Psoas muscle (tissue), 8 donors: ENCODE data around the gene COASY. TPM values are rescaled to one million over a fixed set of nuclear protein-coding genes. Genes with fewer than 3 reads are reported as not detected.

Source experiments
- ATAC-seq, 4 donors: fragments of 200-7000 bp; cut with Tn5 transposase; one replicate each; pipeline ENCODE4 v1.9.1; 2020; ENCODE audit warnings: moderate library complexity in 3 of 4, mild to moderate bottlenecking in 2 of 4
- DNase-seq, 2 donors: peaks; one replicate each; pipeline ENCODE4 v3.0.0-alpha.2; 2020
- H3K27ac ChIP-seq: fragments of 200-600 bp; one replicate; pipeline ENCODE4 v1.8.0; 2022
- H3K27me3 ChIP-seq, 3 donors: fragments of 200-600 bp in 1 of 3; one replicate each; pipeline versions ENCODE4 v1.6.1 to v1.8.0; 2013 to 2022; ENCODE audit warnings: low read length in 2 of 3, mild to moderate bottlenecking in 2 of 3, moderate library complexity in 1 of 3; ENCODE audit not compliant: insufficient read depth in 3 of 3
- H3K36me3 ChIP-seq, 2 donors: fragments of 200-600 bp in 1 of 2; one replicate each; pipeline versions ENCODE4 v1.6.1 to v1.8.0; 2013 to 2022; ENCODE audit warnings: low read depth in 1 of 2, mild to moderate bottlenecking in 1 of 2, moderate library complexity in 1 of 2; ENCODE audit not compliant: insufficient read depth in 1 of 2
- H3K4me1 ChIP-seq: fragments of 200-600 bp; one replicate; pipeline ENCODE4 v1.8.0; 2022
- H3K4me3 ChIP-seq: fragments of 200-600 bp; one replicate; pipeline ENCODE4 v1.8.0; 2022; ENCODE audit warnings: mild to moderate bottlenecking
- H3K9me3 ChIP-seq: fragments of 200-600 bp; one replicate; pipeline ENCODE4 v1.8.0; 2022
- CTCF ChIP-seq: fragments of 200-600 bp; IDR thresholded peaks from one replicate; pipeline ENCODE4 v1.8.0; 2022; ENCODE audit warnings: antibody characterized with exemption
- WGBS, 3 donors: extraction: QIAGEN DNeasy Blood & Tissue Kit; methylation state at CpG; one replicate each; pipeline versions ENCODE4 v1.1.6 to v1.1.7; 2013; 5-methylcytosine and 5-hydroxymethylcytosine counted together
- intact Hi-C, 2 donors: fragments of 100-400 bp; cut with DNase I; formaldehyde crosslinking; loops; one replicate each; pipeline versions ENCODE4 v1.11.0 to v1.14.2; 2022
- polyA plus RNA-seq, 3 donors: library from polyadenylated mRNA; stranded (reverse); fragments of 200-250 nt; gene quantifications; one replicate each; pipeline ENCODE4 v1.2.3, GENCODE V29; 2013
- total RNA-seq, 4 donors: library from RNA; stranded (reverse); fragmentation: NEBNext Ultra II Directional in 2 of 4; extraction: Animal tissue kit (Norgen Biotek cat#: 25700) in 2 of 4; gene quantifications; one replicate each; pipeline versions ENCODE4 v1.2.1 to v1.2.4, GENCODE V29; 2021 to 2023
- donor health status: healthy with polysubstance abuse.
- donor health status: DM: no; HTN: no; CAD: no; lungs with moderate emphysema.
- donor health status: Bipolar disorder and iron deficiency.
- donor health status: healthy.
- donor health status: DM: yes; HTN: yes; CAD: no.
- donor health status: DM: no; HTN: no; CAD: no.
- donor health status: DM: no; HTN: no; CAD: no.
- donor health status: DM: yes; HTN: yes; CAD: no.

Gene COASY
- total and polyA plus RNA-seq, 7 donors, result 31.6 to 141 (median 41.0) TPM

- no peak overlapping the region for H3K4me3 ChIP-seq
- WGBS, 3 donors, result 95 to 96% (median 96%) methylated on average over 11 of the region's 11 CpGs
- intact Hi-C loops, result loop anchor here (5.0 kb wide), 2 partner anchors 42 to 47 kb away; no protein-coding TSS in a partner anchor
- peaks cover 7 to 81% of the 10 kb centered on the region in 2 donors for H3K36me3 ChIP-seq
- no peak for DNase-seq
- peaks cover 29% of the 10 kb centered on the region for H3K4me1 ChIP-seq
- no peak overlapping the region for H3K27ac ChIP-seq
- no peak for TF ChIP-seq CTCF
- no peaks in the 10 kb centered on the region for H3K27me3 ChIP-seq
- H3K9me3 ChIP-seq, result no peaks in the 10 kb centered on the region
- ATAC-seq, result no peak
These were observed 47.7 kb upstream of the COASY start for GRCh38 chr17:42514279-42514678.

GRCh38 chr17:42514867-42515266, 47.1 kb upstream of the COASY start:
- intact Hi-C loops, result loop anchor here (5.0 kb wide), 5 partner anchors 43 to 193 kb away; no protein-coding TSS in a partner anchor
- no peak for DNase-seq
- Histone ChIP-seq H3K4me3 (no peak overlapping the region), H3K27me3 (no peaks in the 10 kb centered on the region), H3K4me1 (peaks cover 34% of the 10 kb centered on the region), H3K36me3 (peaks cover 7 to 76% of the 10 kb centered on the region in 2 donors), H3K27ac (no peak overlapping the region), H3K9me3 (no peaks in the 10 kb centered on the region)
- ATAC-seq, result no peak
- no peak for TF ChIP-seq CTCF
- WGBS, 3 donors, result 87 to 90% (median 88%) methylated on average over 8 of the region's 8 CpGs

GRCh38 chr17:42517516-42517915, 44.4 kb upstream of the COASY start:
- TF ChIP-seq CTCF, result peak; percentile 80
- peak; percentile 84 to 91 for DNase-seq
- no peaks in the 10 kb centered on the region for H3K9me3 ChIP-seq
- peak; percentile 33 to 58 (median 50) for ATAC-seq
- no peaks in the 10 kb centered on the region for H3K27me3 ChIP-seq
- 23 to 35% (median 26%) methylated on average over 9 of the region's 9 CpGs for WGBS, 3 donors
- H3K4me1 ChIP-seq, result peaks cover 56% of the 10 kb centered on the region
- H3K27ac ChIP-seq, result peak overlapping the region; percentile 84
- intact Hi-C loops, result loop anchor here in 1 of 2 donors (5.0 kb wide), 3 partner anchors 85 to 195 kb away; no protein-coding TSS in a partner anchor
- peaks cover 10 to 68% of the 10 kb centered on the region in 2 donors for H3K36me3 ChIP-seq
- H3K4me3 ChIP-seq, result no peak overlapping the region

- WGBS, 3 donors, result 31 to 38% (median 31%) methylated on average over 8 to 9 of the region's 9 CpGs
- H3K4me3 ChIP-seq, result no peak overlapping the region
These were observed 43.7 kb upstream of the COASY start for GRCh38 chr17:42518046-42518754.

More at GRCh38 chr17:42518046-42518754, 43.7 kb upstream of the COASY start:
- H3K36me3 ChIP-seq, result peaks cover 10 to 69% of the 10 kb centered on the region in 2 donors
- no peak for TF ChIP-seq CTCF
- ATAC-seq (peak; percentile 65 to 80 (median 74)), DNase-seq (peak; percentile 86 to 90)
- H3K9me3 ChIP-seq, result no peaks in the 10 kb centered on the region
- no peaks in the 10 kb centered on the region for H3K27me3 ChIP-seq
- intact Hi-C loops, result loop anchor here in 1 of 2 donors (5.0 kb wide), 3 partner anchors 86 to 196 kb away; no protein-coding TSS in a partner anchor
- peaks cover 56% of the 10 kb centered on the region for H3K4me1 ChIP-seq
- H3K27ac ChIP-seq, result peak overlapping the region; percentile 84
